HEK293 (cell line): ENCODE results near the gene CD44.

Source experiments
- CTCF ChIA-PET: fragments of 350-600 bp; formaldehyde crosslinking; extraction: SDS; loops from one replicate; lab custom pipeline; 2021; ENCODE audit warnings: antibody characterized with exemption; lab: Yijun Ruan, JAX
- POLR2A ChIA-PET: fragments of 300-600 bp; formaldehyde crosslinking; extraction: SDS; loops from one replicate; lab custom pipeline; 2020; ENCODE audit warnings: antibody characterized with exemption, inconsistent platforms; lab: Yijun Ruan, JAX
- H3K27ac ChIP-seq: fragments of 200-500 bp; sonication (Bioruptor generic); 2 replicates; pipeline ENCODE4 v1.5.1; 2014; ENCODE audit warnings: low read depth, low read length, control low read depth, inconsistent platforms; ENCODE audit errors: extremely low read depth
- H3K36me3 ChIP-seq, 2 experiments: fragments of 200-500 bp in 1 of 2; sonication (Bioruptor generic) in 1 of 2; 1 replicate in 1 of 2; 2 replicates in 1 of 2; pipeline ENCODE4 v1.5.1; 2014 to 2017; ENCODE audit warnings: inconsistent platforms in 2 of 2, low read length in 2 of 2; ENCODE audit not compliant: control insufficient read depth in 2 of 2, insufficient read depth in 1 of 2
- H3K4me1 ChIP-seq: fragments of 200-500 bp; sonication (Bioruptor generic); 2 replicates; pipeline ENCODE4 v1.5.1; 2014; ENCODE audit warnings: mild to moderate bottlenecking, low read length, inconsistent platforms; ENCODE audit not compliant: control insufficient read depth, insufficient read depth
- H3K4me3 ChIP-seq: 2 replicates; pipeline ENCODE4 v1.5.1; 2011; ENCODE audit warnings: low read depth, mild to moderate bottlenecking, control low read depth, low read length, moderate library complexity
- H3K9me3 ChIP-seq: fragments of 200-500 bp; sonication (Bioruptor generic); 2 replicates; pipeline ENCODE4 v1.5.1; 2014; ENCODE audit warnings: low read depth, low read length, inconsistent platforms; ENCODE audit not compliant: control insufficient read depth, insufficient read depth
- GLI4 ChIP-seq: fragments of 450-650 bp; formaldehyde crosslinking; IDR thresholded peaks from 2 replicates; pipeline ENCODE4 v1.5.1; 2016; ENCODE audit warnings: missing biosample characterization, missing genetic modification characterization
- GLIS1 ChIP-seq: fragments of 450-650 bp; formaldehyde crosslinking; IDR thresholded peaks from 2 replicates; pipeline ENCODE4 v1.5.1; 2016; ENCODE audit warnings: missing biosample characterization, missing genetic modification characterization
- HOXA7 ChIP-seq: sonication (generic); formaldehyde crosslinking; IDR thresholded peaks from 2 replicates; pipeline ENCODE4 v1.8.1; 2022; ENCODE audit warnings: missing genetic modification reagents, borderline replicate concordance
- OVOL3 ChIP-seq: fragments of 450-650 bp; formaldehyde crosslinking; IDR thresholded peaks from 2 replicates; pipeline ENCODE4 v1.5.1; 2016; ENCODE audit warnings: missing biosample characterization, missing genetic modification characterization
- WT1 ChIP-seq: fragments of 450-650 bp; formaldehyde crosslinking; IDR thresholded peaks from 2 replicates; pipeline ENCODE4 v1.5.1; 2016; ENCODE audit warnings: missing biosample characterization, missing genetic modification characterization
- YY2 ChIP-seq: fragments of 450-650 bp; formaldehyde crosslinking; IDR thresholded peaks from 2 replicates; pipeline ENCODE4 v1.5.1; 2016; ENCODE audit warnings: missing biosample characterization, missing genetic modification characterization
- ZBTB21 ChIP-seq: fragments of 450-650 bp; formaldehyde crosslinking; IDR thresholded peaks from 2 replicates; pipeline ENCODE4 v1.5.1; 2017; ENCODE audit warnings: missing biosample characterization, missing genetic modification characterization
- ZFP69B ChIP-seq: fragments of 450-650 bp; formaldehyde crosslinking; IDR thresholded peaks from 2 replicates; pipeline ENCODE4 v1.5.1; 2016; ENCODE audit warnings: missing biosample characterization, missing genetic modification characterization
- ZNF211 ChIP-seq: fragments of 450-650 bp; formaldehyde crosslinking; IDR thresholded peaks from 2 replicates; pipeline ENCODE4 v1.5.1; 2016; ENCODE audit warnings: low read depth, missing biosample characterization, missing genetic modification characterization
- ZNF335 ChIP-seq: fragments of 450-650 bp; formaldehyde crosslinking; conservative IDR thresholded peaks from 2 replicates; pipeline ENCODE4 v1.5.1; 2016; ENCODE audit warnings: missing biosample characterization, missing genetic modification characterization
- ZNF354C ChIP-seq: fragments of 450-650 bp; formaldehyde crosslinking; IDR thresholded peaks from 2 replicates; pipeline ENCODE4 v1.5.1; 2016; ENCODE audit warnings: missing biosample characterization, missing genetic modification characterization, low read depth, borderline replicate concordance
- ZNF391 ChIP-seq: fragments of 450-650 bp; formaldehyde crosslinking; IDR thresholded peaks from 2 replicates; pipeline ENCODE4 v1.5.1; 2016; ENCODE audit warnings: low read depth, missing biosample characterization, missing genetic modification characterization, borderline replicate concordance
- ZNF48 ChIP-seq: fragments of 450-650 bp; formaldehyde crosslinking; IDR thresholded peaks from 2 replicates; pipeline ENCODE4 v1.5.1; 2016; ENCODE audit warnings: missing biosample characterization, missing genetic modification characterization
- ZNF555 ChIP-seq: fragments of 450-650 bp; formaldehyde crosslinking; conservative IDR thresholded peaks from 2 replicates; pipeline ENCODE4 v1.5.1; 2017; ENCODE audit warnings: missing biosample characterization, mild to moderate bottlenecking, missing genetic modification characterization, inconsistent platforms
- ZNF561 ChIP-seq: fragments of 450-650 bp; IDR thresholded peaks from 2 replicates; pipeline ENCODE4 v1.5.1; 2018; ENCODE audit warnings: missing biosample characterization, missing genetic modification characterization, borderline replicate concordance
- ZNF658 ChIP-seq: fragments of 450-650 bp; formaldehyde crosslinking; IDR thresholded peaks from 2 replicates; pipeline ENCODE4; 2016; ENCODE audit warnings: missing biosample characterization, missing genetic modification characterization
- ZNF76 ChIP-seq: fragments of 450-650 bp; formaldehyde crosslinking; IDR thresholded peaks from 2 replicates; pipeline ENCODE4; 2016; ENCODE audit warnings: low read depth, missing biosample characterization, missing genetic modification characterization, borderline replicate concordance
- TF ChIP-seq, protein P1 (sequence below): fragments of 450-650 bp; formaldehyde crosslinking; IDR thresholded peaks from 2 replicates; pipeline ENCODE4 v1.5.1; 2016; ENCODE audit warnings: missing biosample characterization, missing genetic modification characterization
- TF ChIP-seq, protein P2 (sequence below): IDR thresholded peaks from 2 replicates; pipeline ENCODE4 v1.6.1; 2011; ENCODE audit warnings: mild to moderate bottlenecking, low read depth, low read length, borderline replicate concordance
- TF ChIP-seq, protein P3 (sequence below): fragments of 450-650 bp; formaldehyde crosslinking; IDR thresholded peaks from 2 replicates; pipeline ENCODE4 v1.5.1; 2016; ENCODE audit warnings: missing biosample characterization, missing genetic modification characterization, low read depth
- TF ChIP-seq, protein P4 (sequence below): fragments of 450-650 bp; formaldehyde crosslinking; IDR thresholded peaks from 2 replicates; pipeline ENCODE4 v1.5.1; 2016; ENCODE audit warnings: missing biosample characterization, missing genetic modification characterization

CD44 gene

DNA sequence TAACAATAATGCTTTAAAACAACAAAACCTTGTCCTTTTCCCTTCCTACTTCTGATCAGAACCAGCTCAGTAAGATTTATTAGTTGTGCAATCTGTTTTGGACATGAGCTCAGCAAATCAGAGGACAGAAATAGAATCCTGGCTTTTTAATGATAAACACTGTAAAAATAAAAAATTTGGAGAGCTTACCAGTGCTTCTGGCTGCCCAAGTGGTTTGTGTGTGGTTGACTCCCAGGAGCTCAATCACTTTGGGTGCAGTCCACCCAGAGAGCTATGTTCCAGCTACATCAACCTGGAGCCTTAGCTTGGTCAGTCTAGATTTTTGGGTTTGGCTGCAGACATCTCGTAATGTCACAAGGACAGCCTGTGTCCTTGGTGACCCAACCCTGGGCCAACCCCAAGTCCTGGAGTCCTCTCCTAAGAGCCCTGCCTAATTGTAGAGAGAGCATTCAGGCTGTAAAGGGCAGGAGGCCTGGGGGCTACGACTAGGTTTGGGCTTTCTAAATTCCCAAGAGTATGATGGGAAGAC is 28.5 kb downstream of the CD44 start:
- no peaks in the 10 kb centered on the region for H3K9me3 ChIP-seq
- no peaks in the 10 kb centered on the region for H3K4me1 ChIP-seq
- H3K36me3 ChIP-seq = no peaks in the 10 kb centered on the region
- POLR2A ChIA-PET = interaction anchor here (0.6 kb wide), 1 partner anchor 22 kb away, joined by 4 read pairs; no protein-coding TSS in a partner anchor
- TF ChIP-seq OVOL3 (tag by site-specific recombination) (no peak), ZFP69B (tag by site-specific recombination) (no peak), ZNF76 (tag by site-specific recombination) (no peak), GLIS1 (tag by site-specific recombination) (no peak), ZNF555 (no peak), ZNF391 (tag by site-specific recombination) (no peak), YY2 (no peak)
- TF ChIP-seq, protein P1, sequence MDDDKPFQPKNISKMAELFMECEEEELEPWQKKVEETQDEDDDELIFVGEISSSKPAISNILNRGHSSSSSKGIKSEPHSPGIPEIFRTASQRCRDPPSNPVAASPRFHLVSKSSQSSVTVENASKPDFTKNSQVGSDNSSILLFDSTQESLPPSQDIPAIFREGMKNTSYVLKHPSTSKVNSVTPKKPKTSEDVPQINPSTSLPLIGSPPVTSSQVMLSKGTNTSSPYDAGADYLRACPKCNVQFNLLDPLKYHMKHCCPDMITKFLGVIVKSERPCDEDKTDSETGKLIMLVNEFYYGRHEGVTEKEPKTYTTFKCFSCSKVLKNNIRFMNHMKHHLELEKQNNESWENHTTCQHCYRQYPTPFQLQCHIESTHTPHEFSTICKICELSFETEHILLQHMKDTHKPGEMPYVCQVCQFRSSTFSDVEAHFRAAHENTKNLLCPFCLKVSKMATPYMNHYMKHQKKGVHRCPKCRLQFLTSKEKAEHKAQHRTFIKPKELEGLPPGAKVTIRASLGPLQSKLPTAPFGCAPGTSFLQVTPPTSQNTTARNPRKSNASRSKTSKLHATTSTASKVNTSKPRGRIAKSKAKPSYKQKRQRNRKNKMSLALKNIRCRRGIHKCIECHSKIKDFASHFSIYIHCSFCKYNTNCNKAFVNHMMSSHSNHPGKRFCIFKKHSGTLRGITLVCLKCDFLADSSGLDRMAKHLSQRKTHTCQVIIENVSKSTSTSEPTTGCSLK (tag by site-specific recombination) = no peak
- CTCF ChIA-PET = interaction anchor here (1.1 kb wide), 1 partner anchor 9 kb away, joined by 3 read pairs; no protein-coding TSS in a partner anchor
- no peak overlapping the region for H3K27ac ChIP-seq
- no peak overlapping the region for H3K4me3 ChIP-seq

DNA sequence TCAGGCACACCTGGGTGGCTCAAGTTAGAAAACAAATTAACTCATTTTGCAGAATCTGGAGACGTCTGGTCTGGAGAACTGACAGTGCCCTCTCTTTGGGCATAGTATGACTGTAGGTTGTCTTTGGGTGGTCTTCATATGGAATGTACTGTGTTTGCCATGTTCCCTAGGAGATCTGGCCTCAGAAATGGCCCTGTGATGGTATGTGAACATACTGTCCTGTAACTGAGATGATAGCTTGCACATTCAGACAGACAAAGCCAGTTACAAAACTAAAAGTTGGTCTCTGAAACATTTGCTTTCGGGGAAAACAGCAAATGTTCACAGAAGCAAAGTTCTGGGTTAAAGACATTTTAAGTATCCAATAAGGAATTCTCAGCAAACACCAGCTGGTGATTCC is 29.7 kb downstream of the CD44 start:
- Histone ChIP-seq H3K4me3 (no peak overlapping the region), H3K4me1 (no peaks in the 10 kb centered on the region), H3K36me3 (no peaks in the 10 kb centered on the region), H3K9me3 (no peaks in the 10 kb centered on the region), H3K27ac (no peak overlapping the region)
- CTCF ChIA-PET = no interaction called here
- TF ChIP-seq, protein P2, sequence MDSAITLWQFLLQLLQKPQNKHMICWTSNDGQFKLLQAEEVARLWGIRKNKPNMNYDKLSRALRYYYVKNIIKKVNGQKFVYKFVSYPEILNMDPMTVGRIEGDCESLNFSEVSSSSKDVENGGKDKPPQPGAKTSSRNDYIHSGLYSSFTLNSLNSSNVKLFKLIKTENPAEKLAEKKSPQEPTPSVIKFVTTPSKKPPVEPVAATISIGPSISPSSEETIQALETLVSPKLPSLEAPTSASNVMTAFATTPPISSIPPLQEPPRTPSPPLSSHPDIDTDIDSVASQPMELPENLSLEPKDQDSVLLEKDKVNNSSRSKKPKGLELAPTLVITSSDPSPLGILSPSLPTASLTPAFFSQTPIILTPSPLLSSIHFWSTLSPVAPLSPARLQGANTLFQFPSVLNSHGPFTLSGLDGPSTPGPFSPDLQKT = no peak
- TF ChIP-seq ZNF561 (tag by site-specific recombination) (no peak), ZNF354C (tag by site-specific recombination) (no peak), ZNF658 (tag by site-specific recombination) (no peak), ZBTB21 (tag by site-specific recombination) (no peak), GLI4 (tag by site-specific recombination) (no peak), ZNF211 (tag by site-specific recombination) (no peak), WT1 (tag by site-specific recombination) (no peak), ZNF48 (no peak), ZNF335 (no peak), HOXA7 (CRISPR knock-in tag) (no peak)
- TF ChIP-seq, protein P3, sequence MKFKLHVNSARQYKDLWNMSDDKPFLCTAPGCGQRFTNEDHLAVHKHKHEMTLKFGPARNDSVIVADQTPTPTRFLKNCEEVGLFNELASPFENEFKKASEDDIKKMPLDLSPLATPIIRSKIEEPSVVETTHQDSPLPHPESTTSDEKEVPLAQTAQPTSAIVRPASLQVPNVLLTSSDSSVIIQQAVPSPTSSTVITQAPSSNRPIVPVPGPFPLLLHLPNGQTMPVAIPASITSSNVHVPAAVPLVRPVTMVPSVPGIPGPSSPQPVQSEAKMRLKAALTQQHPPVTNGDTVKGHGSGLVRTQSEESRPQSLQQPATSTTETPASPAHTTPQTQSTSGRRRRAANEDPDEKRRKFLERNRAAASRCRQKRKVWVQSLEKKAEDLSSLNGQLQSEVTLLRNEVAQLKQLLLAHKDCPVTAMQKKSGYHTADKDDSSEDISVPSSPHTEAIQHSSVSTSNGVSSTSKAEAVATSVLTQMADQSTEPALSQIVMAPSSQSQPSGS (tag by site-specific recombination) = no peak
- TF ChIP-seq, protein P4, sequence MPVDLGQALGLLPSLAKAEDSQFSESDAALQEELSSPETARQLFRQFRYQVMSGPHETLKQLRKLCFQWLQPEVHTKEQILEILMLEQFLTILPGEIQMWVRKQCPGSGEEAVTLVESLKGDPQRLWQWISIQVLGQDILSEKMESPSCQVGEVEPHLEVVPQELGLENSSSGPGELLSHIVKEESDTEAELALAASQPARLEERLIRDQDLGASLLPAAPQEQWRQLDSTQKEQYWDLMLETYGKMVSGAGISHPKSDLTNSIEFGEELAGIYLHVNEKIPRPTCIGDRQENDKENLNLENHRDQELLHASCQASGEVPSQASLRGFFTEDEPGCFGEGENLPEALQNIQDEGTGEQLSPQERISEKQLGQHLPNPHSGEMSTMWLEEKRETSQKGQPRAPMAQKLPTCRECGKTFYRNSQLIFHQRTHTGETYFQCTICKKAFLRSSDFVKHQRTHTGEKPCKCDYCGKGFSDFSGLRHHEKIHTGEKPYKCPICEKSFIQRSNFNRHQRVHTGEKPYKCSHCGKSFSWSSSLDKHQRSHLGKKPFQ = no peak
- POLR2A ChIA-PET = no interaction called here
